ENCODE data around the gene HK1.
A peak's percentile ranks its signal among the peaks of the same experiment; 100 is the strongest.
"Not testable (repeated sequence)": the region's sequence is repeated elsewhere in the genome, so short reads cannot be mapped to it uniquely, and the experiment has no call there.

HK1 gene

DNA sequence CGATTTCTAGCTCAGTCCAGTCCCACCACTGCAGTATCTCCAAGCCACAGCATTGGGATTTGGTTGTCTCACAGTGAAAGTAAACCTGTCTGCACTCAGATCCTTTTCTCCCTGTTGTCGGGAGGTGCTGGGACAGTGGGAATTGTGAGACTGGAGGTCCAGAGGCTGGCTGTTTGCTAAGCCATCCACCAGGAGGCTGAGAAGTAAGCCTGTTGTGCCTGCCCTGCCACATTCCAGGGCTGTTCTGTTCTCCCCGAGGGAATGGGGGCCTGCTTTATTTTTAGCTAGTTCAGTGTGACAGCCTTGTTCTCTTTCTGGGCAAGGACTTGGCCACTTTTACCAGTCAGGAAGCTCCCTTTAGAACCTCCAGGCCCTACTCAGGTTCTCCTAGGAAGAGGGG, 54.9 kb downstream of the HK1 start:
- peak; percentile 98 to 99 for DNase-seq

DNA sequence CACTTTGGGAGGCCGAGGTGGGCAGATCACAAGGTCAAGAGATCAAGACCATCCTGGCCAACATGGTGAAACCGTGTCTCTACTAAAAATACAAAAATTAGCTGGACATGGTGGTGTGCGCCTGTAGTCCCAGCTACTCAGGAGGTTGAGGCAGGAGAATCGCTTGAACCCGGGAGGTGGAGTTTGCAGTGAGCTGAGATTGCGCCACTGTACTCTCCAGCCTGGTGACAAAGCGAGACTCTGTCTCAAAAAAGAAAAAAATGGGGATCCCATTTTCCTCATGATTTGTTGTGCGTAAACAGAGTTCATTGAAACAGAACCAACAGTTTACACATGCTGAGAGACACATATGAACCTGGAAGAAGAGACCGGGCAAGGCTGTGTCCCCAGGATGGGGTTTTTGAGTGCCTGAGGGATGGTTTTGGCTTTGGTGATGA, 55.6 kb downstream of the HK1 start:
- not testable (repeated sequence) for H2AK5ac ChIP-seq (ENCODE audit: low read length)
- DNase-seq: peak in 1 of 2 donors; percentile 87
- H4K8ac ChIP-seq (ENCODE audit: low read depth, low read length): peak overlapping the region; percentile 77

More for the DNA sequence above, 54.9 kb downstream of the HK1 start:
- Histone ChIP-seq H3K79me1 (ENCODE audit: low read length) (peaks cover 51% of the 10 kb centered on the region), H3K9me3 (ENCODE audit: insufficient read depth, low read depth, low read length) (peaks cover 1% of the 10 kb centered on the region), H3K18ac (ENCODE audit: low read length) (peak overlapping the region; percentile 99), H4K8ac (ENCODE audit: low read depth, low read length) (peak overlapping the region; percentile 90), H3K79me2 (ENCODE audit: control insufficient read depth, insufficient read depth, low read length, poor library complexity) (peaks cover 30% of the 10 kb centered on the region), H2BK5ac (ENCODE audit: low read depth, low read length, poor library complexity) (peak overlapping the region; percentile 99), H3K4me2 (ENCODE audit: low read length) (peak overlapping the region; percentile 51), H2AFZ (ENCODE audit: insufficient read depth, low read length, poor library complexity) (no peak overlapping the region), H3K4me1 (ENCODE audit: control insufficient read depth in 1 of 2, insufficient read depth in 2 of 2, low read length in 2 of 2) (peaks cover 56 to 66% of the 10 kb centered on the region in 2 experiments), H3K27me3 (ENCODE audit: insufficient read depth, low read length) (no peaks in the 10 kb centered on the region), H2BK12ac (ENCODE audit: low read length) (peak overlapping the region; percentile 96), H3K27ac (ENCODE audit: low read depth, low read length) (peak overlapping the region; percentile 96), H3K23ac (ENCODE audit: low read length) (no peak overlapping the region), H2BK120ac (ENCODE audit: insufficient read depth, low read length, poor library complexity) (peak overlapping the region; percentile 99), H3K4me3 (ENCODE audit: low read depth, low read length) (no peak overlapping the region), H3K36me3 (ENCODE audit: control insufficient read depth in 1 of 2, insufficient read depth in 2 of 2, low read length in 2 of 2) (no peaks in the 10 kb centered on the region), H3K4ac (ENCODE audit: low read depth, low read length) (peak overlapping the region; percentile 73), H3K9ac (ENCODE audit: low read length) (no peak overlapping the region), H3K14ac (ENCODE audit: low read length) (peak overlapping the region; percentile 97), H2AK5ac (ENCODE audit: low read length) (peak overlapping the region; percentile 100), H4K12ac (ENCODE audit: low read depth, low read length) (no peak overlapping the region), H4K91ac (ENCODE audit: low read depth, low read length) (peak overlapping the region; percentile 99)
- no CpG with 5 or more reads among the region's 3 CpGs for WGBS (ENCODE audit: extremely low coverage, insufficient coverage, insufficient read length)

DNA sequence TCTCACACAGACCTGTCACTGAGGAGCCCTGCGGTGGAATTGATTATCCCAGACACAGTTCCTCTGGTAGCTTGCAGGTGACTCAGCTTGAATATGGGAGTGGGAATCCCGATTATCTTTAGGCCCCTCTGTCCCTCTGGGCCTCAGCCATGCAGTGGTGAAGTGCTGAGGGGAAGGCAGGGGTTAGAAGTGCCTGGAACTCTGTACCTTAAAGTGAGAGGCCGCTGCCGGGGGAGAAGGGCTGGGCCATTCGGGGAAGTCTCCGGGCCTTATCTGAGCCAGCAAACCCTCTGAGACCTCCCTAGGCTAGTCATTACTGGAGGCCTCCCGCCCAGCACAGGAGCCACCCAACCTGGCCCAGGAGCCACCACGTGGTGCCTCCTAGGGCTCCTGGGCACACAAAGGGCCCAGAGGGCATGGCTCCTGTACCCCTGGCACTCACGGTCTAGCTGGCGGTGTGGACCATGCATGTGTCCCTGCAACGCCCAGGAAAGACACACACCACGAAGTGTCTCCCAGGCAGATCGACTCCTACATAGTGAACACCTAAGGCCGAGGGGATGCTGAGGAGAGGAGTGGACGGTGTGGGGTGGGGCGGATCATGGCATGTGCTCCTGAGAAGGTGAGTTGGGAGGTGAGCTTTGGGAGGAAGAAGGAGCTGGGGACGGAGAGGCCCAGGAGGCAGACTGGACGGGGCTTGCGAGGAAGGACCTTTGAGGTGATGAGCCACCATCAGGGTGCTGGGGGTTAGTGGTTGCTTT, 56.2 kb downstream of the HK1 start:
- Histone ChIP-seq H3K4me1 (ENCODE audit: control insufficient read depth in 1 of 2, insufficient read depth in 2 of 2, low read length in 2 of 2) (peaks cover 68 to 75% of the 10 kb centered on the region in 2 experiments), H2BK120ac (ENCODE audit: insufficient read depth, low read length, poor library complexity) (peak overlapping the region; percentile 91), H4K8ac (ENCODE audit: low read depth, low read length) (peak overlapping the region; percentile 55), H3K23ac (ENCODE audit: low read length) (no peak overlapping the region), H3K9me3 (ENCODE audit: insufficient read depth, low read depth, low read length) (peaks cover 1% of the 10 kb centered on the region), H2AK5ac (ENCODE audit: low read length) (peak overlapping the region; percentile 34), H3K4me2 (ENCODE audit: low read length) (peak overlapping the region; percentile 10), H3K4ac (ENCODE audit: low read depth, low read length) (peak overlapping the region; percentile 72), H2BK12ac (ENCODE audit: low read length) (peak overlapping the region; percentile 63), H3K27ac (ENCODE audit: low read depth, low read length) (peak overlapping the region; percentile 96), H3K36me3 (ENCODE audit: control insufficient read depth in 1 of 2, insufficient read depth in 2 of 2, low read length in 2 of 2) (no peaks in the 10 kb centered on the region), H4K91ac (ENCODE audit: low read depth, low read length) (peak overlapping the region; percentile 81), H3K79me2 (ENCODE audit: control insufficient read depth, insufficient read depth, low read length, poor library complexity) (peaks cover 38% of the 10 kb centered on the region), H3K18ac (ENCODE audit: low read length) (peak overlapping the region; percentile 66), H3K9ac (ENCODE audit: low read length) (no peak overlapping the region), H2AFZ (ENCODE audit: insufficient read depth, low read length, poor library complexity) (peak overlapping the region; percentile 17), H4K12ac (ENCODE audit: low read depth, low read length) (peak overlapping the region; percentile 13), H3K79me1 (ENCODE audit: low read length) (peaks cover 60% of the 10 kb centered on the region), H3K4me3 (ENCODE audit: low read depth, low read length) (no peak overlapping the region), H3K27me3 (ENCODE audit: insufficient read depth, low read length) (no peaks in the 10 kb centered on the region), H2BK5ac (ENCODE audit: low read depth, low read length, poor library complexity) (peak overlapping the region; percentile 60), H3K14ac (ENCODE audit: low read length) (peak overlapping the region; percentile 62)
- WGBS (ENCODE audit: extremely low coverage, insufficient coverage, insufficient read length): no CpG with 5 or more reads among the region's 19 CpGs
- peak in 1 of 2 donors; percentile 89 for DNase-seq

More for the DNA sequence above, 55.6 kb downstream of the HK1 start:
- Histone ChIP-seq H2BK120ac (ENCODE audit: insufficient read depth, low read length, poor library complexity) (peak overlapping the region; percentile 91), H4K91ac (ENCODE audit: low read depth, low read length) (peak overlapping the region; percentile 81), H2BK12ac (ENCODE audit: low read length) (peak overlapping the region; percentile 96), H3K79me2 (ENCODE audit: control insufficient read depth, insufficient read depth, low read length, poor library complexity) (peaks cover 36% of the 10 kb centered on the region), H2BK5ac (ENCODE audit: low read depth, low read length, poor library complexity) (peak overlapping the region; percentile 95), H3K4me2 (ENCODE audit: low read length) (peak overlapping the region; percentile 51), H3K4me1 (ENCODE audit: control insufficient read depth in 1 of 2, insufficient read depth in 2 of 2, low read length in 2 of 2) (peaks cover 63 to 72% of the 10 kb centered on the region in 2 experiments), H3K18ac (ENCODE audit: low read length) (peak overlapping the region; percentile 89), H3K14ac (ENCODE audit: low read length) (peak overlapping the region; percentile 88), H3K79me1 (ENCODE audit: low read length) (peaks cover 56% of the 10 kb centered on the region), H3K27ac (ENCODE audit: low read depth, low read length) (peak overlapping the region; percentile 96)
- not testable (repeated sequence) for H3K23ac ChIP-seq (ENCODE audit: low read length); H2AFZ ChIP-seq (ENCODE audit: insufficient read depth, low read length, poor library complexity); H3K36me3 ChIP-seq (ENCODE audit: control insufficient read depth in 1 of 2, insufficient read depth in 2 of 2, low read length in 2 of 2); H3K4ac ChIP-seq (ENCODE audit: low read depth, low read length); H4K12ac ChIP-seq (ENCODE audit: low read depth, low read length); H3K27me3 ChIP-seq (ENCODE audit: insufficient read depth, low read length); H3K4me3 ChIP-seq (ENCODE audit: low read depth, low read length); H3K9me3 ChIP-seq (ENCODE audit: insufficient read depth, low read depth, low read length); H3K9ac ChIP-seq (ENCODE audit: low read length)
- no CpG with 5 or more reads among the region's 9 CpGs for WGBS (ENCODE audit: extremely low coverage, insufficient coverage, insufficient read length)

DNA sequence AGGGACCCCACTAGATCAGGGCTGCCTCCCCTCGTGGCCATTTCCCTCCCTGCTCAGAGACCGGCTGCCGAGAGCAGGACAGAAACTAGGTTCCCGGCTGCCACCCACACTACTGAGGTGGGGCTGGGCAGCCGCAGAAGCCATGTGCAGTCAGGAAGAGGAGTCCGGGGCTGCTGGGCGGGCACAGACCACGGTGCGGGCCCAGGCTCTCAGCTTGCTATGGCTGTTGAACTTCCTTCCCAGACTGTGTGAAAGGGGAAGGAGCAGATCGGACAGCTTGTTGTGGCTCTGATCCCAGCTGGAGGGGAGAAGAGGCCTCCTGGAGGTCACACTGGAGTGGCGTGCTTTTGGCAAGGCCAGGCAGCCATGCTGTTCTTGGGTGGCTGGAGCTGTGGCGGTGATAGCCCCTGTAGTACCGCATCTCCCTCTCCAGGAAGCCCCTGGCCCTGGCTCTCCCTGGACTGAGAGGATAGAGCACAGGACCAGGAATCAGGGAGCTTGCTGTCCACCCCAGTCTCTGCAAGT, 56.8 kb downstream of the HK1 start:
- Histone ChIP-seq H3K79me1 (ENCODE audit: low read length) (peaks cover 56% of the 10 kb centered on the region), H3K23ac (ENCODE audit: low read length) (no peak overlapping the region)

More for the DNA sequence above, 56.8 kb downstream of the HK1 start:
- peak overlapping the region; percentile 13 for H4K12ac ChIP-seq (ENCODE audit: low read depth, low read length)
- H2BK120ac ChIP-seq (ENCODE audit: insufficient read depth, low read length, poor library complexity): peak overlapping the region; percentile 91
- peak overlapping the region; percentile 55 for H4K8ac ChIP-seq (ENCODE audit: low read depth, low read length)
- peak overlapping the region; percentile 55 for H2AFZ ChIP-seq (ENCODE audit: insufficient read depth, low read length, poor library complexity)
- H3K27ac ChIP-seq (ENCODE audit: low read depth, low read length): peak overlapping the region; percentile 96
- no peaks in the 10 kb centered on the region for H3K27me3 ChIP-seq (ENCODE audit: insufficient read depth, low read length)
- H2BK5ac ChIP-seq (ENCODE audit: low read depth, low read length, poor library complexity): peak overlapping the region; percentile 60
- no peak overlapping the region for H3K4me2 ChIP-seq (ENCODE audit: low read length)
- H4K91ac ChIP-seq (ENCODE audit: low read depth, low read length): peak overlapping the region; percentile 81
- H2AK5ac ChIP-seq (ENCODE audit: low read length): peak overlapping the region; percentile 34
- DNase-seq: peak; percentile 46 to 54
- peak overlapping the region; percentile 63 for H2BK12ac ChIP-seq (ENCODE audit: low read length)
- H3K79me2 ChIP-seq (ENCODE audit: control insufficient read depth, insufficient read depth, low read length, poor library complexity): peaks cover 36% of the 10 kb centered on the region
- no peaks in the 10 kb centered on the region for H3K36me3 ChIP-seq (ENCODE audit: control insufficient read depth in 1 of 2, insufficient read depth in 2 of 2, low read length in 2 of 2)
- WGBS (ENCODE audit: extremely low coverage, insufficient coverage, insufficient read length): no CpG with 5 or more reads among the region's 13 CpGs
- H3K4ac ChIP-seq (ENCODE audit: low read depth, low read length): peak overlapping the region; percentile 72
- H3K18ac ChIP-seq (ENCODE audit: low read length): peak overlapping the region; percentile 66
- H3K4me3 ChIP-seq (ENCODE audit: low read depth, low read length): no peak overlapping the region
- H3K14ac ChIP-seq (ENCODE audit: low read length): peak overlapping the region; percentile 62
- peaks cover 1% of the 10 kb centered on the region for H3K9me3 ChIP-seq (ENCODE audit: insufficient read depth, low read depth, low read length)
- peaks cover 64 to 71% of the 10 kb centered on the region in 2 experiments for H3K4me1 ChIP-seq (ENCODE audit: control insufficient read depth in 1 of 2, insufficient read depth in 2 of 2, low read length in 2 of 2)
- H3K9ac ChIP-seq (ENCODE audit: low read length): no peak overlapping the region
